IPS-20b (cell line): ENCODE results near the gene EXT2.

Experiments used
- H3K27ac ChIP-seq: one replicate; pipeline ENCODE4 v1.5.1; 2013; ENCODE audit warnings: low read length
- H3K27me3 ChIP-seq: 2 replicates; pipeline ENCODE4 v1.6.1; 2013; ENCODE audit warnings: mild to moderate bottlenecking, low read length, inconsistent platforms; ENCODE audit not compliant: insufficient read depth
- H3K36me3 ChIP-seq: 2 replicates; pipeline ENCODE4 v1.6.1; 2013; ENCODE audit warnings: low read depth, mild to moderate bottlenecking, inconsistent platforms, low read length, moderate library complexity; ENCODE audit not compliant: insufficient read depth
- H3K4me1 ChIP-seq: 2 replicates; pipeline ENCODE4 v1.6.1; 2013; ENCODE audit warnings: mild to moderate bottlenecking, control low read depth, inconsistent platforms, low read length, moderate library complexity; ENCODE audit not compliant: insufficient read depth
- H3K4me3 ChIP-seq: 2 replicates; pipeline ENCODE4 v1.5.1; 2013; ENCODE audit warnings: mild to moderate bottlenecking, low read length, inconsistent platforms
- H3K9ac ChIP-seq: 2 replicates; pipeline ENCODE4 v1.6.1; 2013; ENCODE audit warnings: low read depth, mild to moderate bottlenecking, inconsistent platforms, low read length, moderate library complexity
- H3K9me3 ChIP-seq: 2 replicates; pipeline ENCODE4 v1.6.1; 2013; ENCODE audit warnings: mild to moderate bottlenecking, low read depth, low read length, inconsistent platforms; ENCODE audit not compliant: insufficient read depth

EXT2 gene

DNA sequence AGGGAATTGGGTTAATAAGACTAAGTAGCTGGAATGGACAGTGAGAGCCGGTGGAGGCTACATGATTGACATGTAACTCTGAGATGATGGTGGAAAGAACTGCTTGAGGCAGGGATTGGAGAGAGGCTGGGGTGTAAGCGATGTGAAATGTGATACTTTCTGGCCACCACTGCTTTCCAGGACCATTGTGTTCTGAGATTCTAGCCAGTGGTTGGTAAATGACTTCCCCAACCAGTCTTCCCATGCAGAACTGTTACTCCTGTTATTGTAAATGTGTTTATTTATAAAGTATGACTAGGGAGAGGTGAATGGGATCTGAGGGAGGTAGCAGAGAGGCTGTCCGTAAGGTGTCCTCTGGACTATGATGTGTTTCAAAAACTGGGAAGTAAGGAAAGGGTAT lies 18.1 kb downstream of the EXT2 start:
- no peak overlapping the region for H3K27ac ChIP-seq
- peaks cover 26% of the 10 kb centered on the region for H3K36me3 ChIP-seq
- no peaks in the 10 kb centered on the region for H3K27me3 ChIP-seq
- no peak overlapping the region for H3K4me3 ChIP-seq
- no peaks in the 10 kb centered on the region for H3K9me3 ChIP-seq
- no peak overlapping the region for H3K9ac ChIP-seq
- H3K4me1 ChIP-seq = no peaks in the 10 kb centered on the region; the same call in 1 of the 2 replicates

GRCh38 chr11:44116234-44116830 lies 20.9 kb downstream of the EXT2 start:
- Histone ChIP-seq H3K36me3 (peaks cover 33% of the 10 kb centered on the region), H3K27me3 (no peaks in the 10 kb centered on the region)

GRCh38 chr11:44120169-44120568 lies 24.7 kb downstream of the EXT2 start:
- H3K4me3 ChIP-seq = no peak overlapping the region
- H3K4me1 ChIP-seq = no peaks in the 10 kb centered on the region
- no peak overlapping the region for H3K9ac ChIP-seq
- no peaks in the 10 kb centered on the region for H3K9me3 ChIP-seq
- H3K36me3 ChIP-seq = peaks cover 28% of the 10 kb centered on the region; the same call in 1 of the 2 replicates
- no peaks in the 10 kb centered on the region for H3K27me3 ChIP-seq
- H3K27ac ChIP-seq = no peak overlapping the region

More at GRCh38 chr11:44116234-44116830, 20.9 kb downstream of the EXT2 start:
- no peak overlapping the region for H3K9ac ChIP-seq
- H3K4me1 ChIP-seq = no peaks in the 10 kb centered on the region; the same call in 1 of the 2 replicates
- H3K27ac ChIP-seq = no peak overlapping the region
- H3K4me3 ChIP-seq = no peak overlapping the region
- no peaks in the 10 kb centered on the region for H3K9me3 ChIP-seq

GRCh38 chr11:44125598-44125997 lies 30.1 kb downstream of the EXT2 start:
- no peak overlapping the region for H3K27ac ChIP-seq
- H3K9ac ChIP-seq = no peak overlapping the region
- H3K4me1 ChIP-seq = no peaks in the 10 kb centered on the region
- H3K4me3 ChIP-seq = no peak overlapping the region
- H3K36me3 ChIP-seq = peaks cover 45% of the 10 kb centered on the region
- no peaks in the 10 kb centered on the region for H3K9me3 ChIP-seq
- H3K27me3 ChIP-seq = no peaks in the 10 kb centered on the region

- H3K4me1 ChIP-seq = no peaks in the 10 kb centered on the region
- no peak overlapping the region for H3K9ac ChIP-seq
- H3K27ac ChIP-seq = no peak overlapping the region
- no peaks in the 10 kb centered on the region for H3K9me3 ChIP-seq
- H3K4me3 ChIP-seq = no peak overlapping the region
- no peaks in the 10 kb centered on the region for H3K27me3 ChIP-seq
- peaks cover 51% of the 10 kb centered on the region for H3K36me3 ChIP-seq
Measured at GRCh38 chr11:44126304-44126703, 30.8 kb downstream of the EXT2 start.

DNA sequence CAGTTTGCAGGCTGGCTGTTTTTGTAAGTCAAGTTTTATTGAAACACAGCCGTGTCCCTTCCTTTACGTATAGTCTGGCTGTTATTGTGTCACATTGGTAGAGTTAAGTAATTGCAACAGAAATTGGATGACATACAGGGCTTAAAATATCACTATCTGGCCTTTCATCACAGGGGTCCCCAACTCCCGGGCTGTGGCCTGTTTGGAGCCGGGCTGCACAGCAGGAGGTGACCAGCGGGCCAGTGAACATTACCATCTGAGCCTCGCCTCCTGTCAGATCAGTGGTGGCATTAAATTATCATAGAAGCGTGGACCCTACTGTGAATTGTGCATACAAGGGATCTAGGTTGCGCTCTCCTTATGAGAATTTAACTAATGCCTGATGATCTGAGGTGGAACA lies 31.7 kb downstream of the EXT2 start:
- Histone ChIP-seq H3K27me3 (no peaks in the 10 kb centered on the region), H3K4me1 (no peaks in the 10 kb centered on the region), H3K4me3 (no peak overlapping the region), H3K36me3 (peaks cover 51% of the 10 kb centered on the region), H3K9me3 (no peaks in the 10 kb centered on the region), H3K9ac (no peak overlapping the region), H3K27ac (no peak overlapping the region)

- Histone ChIP-seq H3K27me3 (no peaks in the 10 kb centered on the region), H3K4me3 (no peak overlapping the region), H3K36me3 (peaks cover 51% of the 10 kb centered on the region)
Measured at GRCh38 chr11:44128729-44129128, 33.3 kb downstream of the EXT2 start.

DNA sequence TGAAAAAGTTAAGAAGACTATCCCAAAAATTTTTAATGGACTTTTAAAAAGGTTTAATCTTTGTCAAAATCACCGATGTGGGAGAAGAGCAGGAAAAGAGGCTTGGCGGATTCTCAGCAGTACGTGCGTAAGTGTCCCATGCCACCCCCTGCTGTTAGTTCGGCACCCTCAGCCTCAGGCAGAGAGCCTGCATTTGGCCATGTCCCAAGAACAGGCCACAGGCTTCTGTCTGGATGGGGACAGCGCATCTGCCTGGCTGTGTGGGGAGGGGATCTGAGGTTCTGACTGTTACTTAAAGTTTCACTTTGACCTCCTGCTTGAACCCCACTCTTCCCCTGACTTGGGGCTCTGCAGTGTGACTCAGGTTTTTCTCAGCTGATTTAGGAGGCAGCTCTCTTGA lies 35.3 kb downstream of the EXT2 start:
- Histone ChIP-seq H3K36me3 (peaks cover 42% of the 10 kb centered on the region), H3K27me3 (no peaks in the 10 kb centered on the region), H3K9ac (no peak overlapping the region), H3K4me1 (no peaks in the 10 kb centered on the region), H3K4me3 (no peak overlapping the region), H3K9me3 (no peaks in the 10 kb centered on the region), H3K27ac (no peak overlapping the region)

More at GRCh38 chr11:44128729-44129128, 33.3 kb downstream of the EXT2 start:
- no peak overlapping the region for H3K9ac ChIP-seq
- H3K4me1 ChIP-seq = no peaks in the 10 kb centered on the region
- no peaks in the 10 kb centered on the region for H3K9me3 ChIP-seq
- H3K27ac ChIP-seq = no peak overlapping the region

- Histone ChIP-seq H3K27ac (no peak overlapping the region), H3K36me3 (peaks cover 18% of the 10 kb centered on the region), H3K27me3 (no peaks in the 10 kb centered on the region), H3K9ac (no peak overlapping the region), H3K9me3 (no peaks in the 10 kb centered on the region), H3K4me3 (no peak overlapping the region), H3K4me1 (no peaks in the 10 kb centered on the region)
Measured at GRCh38 chr11:44133335-44133946, 38.0 kb downstream of the EXT2 start.

GRCh38 chr11:44134625-44135024 lies 39.1 kb downstream of the EXT2 start:
- peaks cover 15% of the 10 kb centered on the region for H3K36me3 ChIP-seq
- no peak overlapping the region for H3K4me3 ChIP-seq
- no peaks in the 10 kb centered on the region for H3K27me3 ChIP-seq
- H3K4me1 ChIP-seq = no peaks in the 10 kb centered on the region
- H3K9me3 ChIP-seq = no peaks in the 10 kb centered on the region
- H3K27ac ChIP-seq = no peak overlapping the region
- H3K9ac ChIP-seq = no peak overlapping the region

DNA sequence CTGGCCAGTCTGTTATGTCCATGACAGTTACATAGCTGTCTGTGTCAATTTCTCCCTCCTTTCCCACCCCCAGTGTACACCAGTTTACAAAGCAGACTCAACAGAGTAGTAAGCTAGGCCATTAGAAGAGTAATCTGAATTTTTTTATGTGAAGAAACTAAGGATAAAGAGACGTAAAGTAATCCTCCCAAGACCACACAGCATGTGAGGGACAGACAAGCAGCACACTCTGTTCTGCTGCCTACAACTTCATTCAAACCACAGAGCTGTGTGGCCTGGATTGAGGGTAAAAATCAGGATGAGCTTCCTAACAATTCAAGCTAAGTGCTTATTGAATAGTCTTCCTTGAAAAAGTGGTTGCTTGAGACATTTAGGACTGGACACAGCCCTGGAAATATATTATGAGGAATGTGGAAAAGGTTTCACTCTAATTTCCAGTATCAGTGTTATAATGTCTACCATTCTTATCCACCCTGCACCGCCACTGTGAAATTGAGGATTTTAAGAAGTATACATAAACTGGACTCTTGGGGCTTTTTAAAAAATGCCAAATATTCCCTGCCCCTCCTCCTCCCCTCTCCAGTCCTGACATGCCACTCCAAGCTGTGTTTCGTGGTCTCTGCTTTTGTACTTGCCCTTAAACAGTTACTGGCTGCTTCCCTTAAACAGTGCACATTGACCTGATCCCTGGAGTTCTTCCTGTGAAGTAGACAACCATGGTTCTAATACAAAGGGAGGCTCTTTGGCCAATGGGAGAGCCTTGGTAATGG lies 40.9 kb downstream of the EXT2 start:
- H3K9ac ChIP-seq = no peak overlapping the region
- H3K27me3 ChIP-seq = no peaks in the 10 kb centered on the region
- no peaks in the 10 kb centered on the region for H3K4me1 ChIP-seq

GRCh38 chr11:44137057-44137456 lies 41.6 kb downstream of the EXT2 start:
- Histone ChIP-seq H3K27ac (no peak overlapping the region), H3K9me3 (no peaks in the 10 kb centered on the region), H3K4me3 (no peak overlapping the region), H3K36me3 (no peaks in the 10 kb centered on the region; the same call in 1 of the 2 replicates), H3K4me1 (no peaks in the 10 kb centered on the region), H3K9ac (no peak overlapping the region), H3K27me3 (no peaks in the 10 kb centered on the region)

More for the DNA sequence above, 40.9 kb downstream of the EXT2 start:
- Histone ChIP-seq H3K9me3 (no peaks in the 10 kb centered on the region), H3K36me3 (no peaks in the 10 kb centered on the region; the same call in 1 of the 2 replicates), H3K27ac (no peak overlapping the region), H3K4me3 (no peak overlapping the region)
